Measurements from ENCODE around the gene ADARB2. TPM values are rescaled to one million over a fixed set of nuclear protein-coding genes. Genes with fewer than 3 reads are reported as not detected.
"Not testable (repeated sequence)": the region's sequence is repeated elsewhere in the genome, so short reads cannot be mapped to it uniquely, and the experiment has no call there.

ADARB2 gene
- total and polyA plus RNA-seq, 4 donors: 0.55 to 0.70 (median 0.59) TPM; not detected in 1

- H3K36me3 ChIP-seq (ENCODE audit: control insufficient read depth in 4 of 4, insufficient read depth in 3 of 4, low read depth in 1 of 4, low read length in 3 of 4): no peaks in the 10 kb centered on the region
- DNase-seq (ENCODE audit: low spot score): no peak
- H3K4me1 ChIP-seq (ENCODE audit: control insufficient read depth in 4 of 4, insufficient read depth in 4 of 4, low read length in 3 of 4): no peaks in the 10 kb centered on the region
- H3K9ac ChIP-seq (ENCODE audit: low read depth in 1 of 2, low read length in 2 of 2): no peak overlapping the region
- WGBS: 72% methylated on average over 9 of the region's 9 CpGs
- H3K27ac ChIP-seq (ENCODE audit: low read depth in 1 of 2, low read length in 2 of 2): no peak overlapping the region
- TF ChIP-seq HNF4G (IDR thresholded peaks at IDR 0.05) (no peak), REST (IDR thresholded peaks at IDR 0.05) (no peak), HNF4A (conservative IDR thresholded peaks at IDR 0.05) (no peak), NR2F2 (IDR thresholded peaks at IDR 0.05) (no peak), FOXA2 (IDR thresholded peaks at IDR 0.05) (no peak), CTCF (IDR thresholded peaks at IDR 0.05; ENCODE audit: low read depth, low read length, missing input control) (no peak), YY1 (IDR thresholded peaks at IDR 0.05) (no peak), RAD21 (IDR thresholded peaks at IDR 0.05) (no peak), MAX (IDR thresholded peaks at IDR 0.05) (no peak), JUND (IDR thresholded peaks at IDR 0.05) (no peak), RXRA (IDR thresholded peaks at IDR 0.05) (no peak), SP1 (IDR thresholded peaks at IDR 0.05) (no peak), ZBTB33 (IDR thresholded peaks at IDR 0.05) (no peak), ATF3 (IDR thresholded peaks at IDR 0.05) (no peak), TAF1 (conservative IDR thresholded peaks at IDR 0.05) (no peak), EGR1 (IDR thresholded peaks at IDR 0.05; ENCODE audit: low read depth in 2 of 2) (no peak), FOXA1 (IDR thresholded peaks at IDR 0.05) (no peak), GABPA (IDR thresholded peaks at IDR 0.05 in 1 of 2, conservative IDR thresholded peaks at IDR 0.05 in 1 of 2) (no peak)
- no peak overlapping the region for H3K4me3 ChIP-seq (ENCODE audit: low read depth in 1 of 3, low read length in 3 of 3)
- H3K9me3 ChIP-seq (ENCODE audit: control insufficient read depth in 4 of 4, low read length in 3 of 4): peaks cover 0 to 2% (median 0%) of the 10 kb centered on the region in 4 donors
- no peaks in the 10 kb centered on the region for H3K27me3 ChIP-seq (ENCODE audit: control insufficient read depth in 4 of 4, insufficient read depth in 4 of 4, low read length in 3 of 4)
Measured at GRCh38 chr10:1461016-1461415, 276.3 kb downstream of the ADARB2 start.

- not testable (repeated sequence) for H3K27ac ChIP-seq (ENCODE audit: low read depth in 1 of 2, low read length in 2 of 2); DNase-seq (ENCODE audit: low spot score); H3K4me1 ChIP-seq (ENCODE audit: control insufficient read depth in 4 of 4, insufficient read depth in 4 of 4, low read length in 3 of 4); H3K9me3 ChIP-seq (ENCODE audit: control insufficient read depth in 4 of 4, low read length in 3 of 4); H3K4me3 ChIP-seq (ENCODE audit: low read depth in 1 of 3, low read length in 3 of 3); H3K36me3 ChIP-seq (ENCODE audit: control insufficient read depth in 4 of 4, insufficient read depth in 3 of 4, low read depth in 1 of 4, low read length in 3 of 4); H3K27me3 ChIP-seq (ENCODE audit: control insufficient read depth in 4 of 4, insufficient read depth in 4 of 4, low read length in 3 of 4); H3K9ac ChIP-seq (ENCODE audit: low read depth in 1 of 2, low read length in 2 of 2)
- 52% methylated on average over 6 of the region's 6 CpGs for whole genome bisulfite sequencing
Measured at GRCh38 chr10:1459664-1460063, 277.7 kb downstream of the ADARB2 start.
